ENCODE data around the gene LY9.

LY9 gene

GRCh38 chr1:160759740-160760139, 36.2 kb upstream of the LY9 start:
- no peak for TF ChIP-seq CTCF (IDR thresholded peaks at IDR 0.05; ENCODE audit: insufficient read depth, low read depth, low read length, missing control alignments)
- no peak for DNase-seq (ENCODE audit: low read depth)
- H3K4me3 ChIP-seq (ENCODE audit: low read length): no peak overlapping the region

- TF ChIP-seq CTCF (IDR thresholded peaks at IDR 0.05; ENCODE audit: insufficient read depth, low read depth, low read length, missing control alignments): no peak
- DNase-seq (ENCODE audit: low read depth): no peak
- no peak overlapping the region for H3K4me3 ChIP-seq (ENCODE audit: low read length)
Measured at GRCh38 chr1:160761046-160761445, 34.9 kb upstream of the LY9 start.

- DNase-seq (ENCODE audit: low read depth): peak; percentile 71
- no peak for TF ChIP-seq CTCF (IDR thresholded peaks at IDR 0.05; ENCODE audit: insufficient read depth, low read depth, low read length, missing control alignments)
- no peak overlapping the region for H3K4me3 ChIP-seq (ENCODE audit: low read length)
Measured at GRCh38 chr1:160761886-160762285, 34.1 kb upstream of the LY9 start.

GRCh38 chr1:160763993-160764392, 32.0 kb upstream of the LY9 start:
- no peak for DNase-seq (ENCODE audit: low read depth)
- TF ChIP-seq CTCF (IDR thresholded peaks at IDR 0.05; ENCODE audit: insufficient read depth, low read depth, low read length, missing control alignments): no peak
- no peak overlapping the region for H3K4me3 ChIP-seq (ENCODE audit: low read length)

- peak; percentile 97 for DNase-seq (ENCODE audit: low read depth)
- H3K4me3 ChIP-seq (ENCODE audit: low read length): no peak overlapping the region
- TF ChIP-seq CTCF (IDR thresholded peaks at IDR 0.05; ENCODE audit: insufficient read depth, low read depth, low read length, missing control alignments): no peak
Measured at GRCh38 chr1:160767395-160768294, 28.3 kb upstream of the LY9 start.

- TF ChIP-seq CTCF (IDR thresholded peaks at IDR 0.05; ENCODE audit: insufficient read depth, low read depth, low read length, missing control alignments): peak; percentile 65
- no peak overlapping the region for H3K4me3 ChIP-seq (ENCODE audit: low read length)
- peak; percentile 70 for DNase-seq (ENCODE audit: low read depth)
Measured at GRCh38 chr1:160768295-160768657, 27.7 kb upstream of the LY9 start.

- no peak for TF ChIP-seq CTCF (IDR thresholded peaks at IDR 0.05; ENCODE audit: insufficient read depth, low read depth, low read length, missing control alignments)
- no peak for DNase-seq (ENCODE audit: low read depth)
- no peak overlapping the region for H3K4me3 ChIP-seq (ENCODE audit: low read length)
Measured at GRCh38 chr1:160772331-160772730, 23.6 kb upstream of the LY9 start.

All from epithelial cell of esophagus (primary cell).